Endothelial cell of umbilical vein (primary cell): Measurements from ENCODE around the gene FZD8. TPM values are rescaled to one million over a fixed set of nuclear protein-coding genes. Genes with fewer than 3 reads are reported as not detected.
"Not testable (repeated sequence)": the region's sequence is repeated elsewhere in the genome, so short reads cannot be mapped to it uniquely, and the experiment has no call there.

Experiments used
- BruUV-seq: library from RNA; stranded (reverse); fragments of 400-500 nt; replicated peaks from 2 replicates; lab custom pipeline; 2021; lab: Mats Ljungman, UMichigan
- CTCF ChIA-PET: fragments of 300-600, 350-600 bp; sonication (Branson Sonifier 250); formaldehyde crosslinking; loops from one replicate; lab custom pipeline; 2021; ENCODE audit warnings: antibody characterized with exemption, inconsistent platforms; lab: Charles Lee
- POLR2A ChIA-PET: fragments of 300-600, 350-600 bp; sonication (Branson Sonifier 250); formaldehyde crosslinking; loops from one replicate; lab custom pipeline; 2021; ENCODE audit warnings: antibody characterized with exemption, inconsistent platforms; lab: Charles Lee
- DNase-seq: peaks from one replicate; pipeline ENCODE4 v3.0.0-alpha.2; 2011; ENCODE audit warnings: low read depth, low spot score
- FAIRE-seq: peaks from 2 replicates; lab custom pipeline; 2011; peaks lifted over from hg19 to GRCh38; lab: Jason Lieb, UNC
- H2AFZ ChIP-seq: 2 replicates; pipeline ENCODE4 v1.6.0; 2012; ENCODE audit warnings: low read depth, low read length, control low read depth, inconsistent platforms
- H3K27ac ChIP-seq: 2 replicates; pipeline ENCODE4 v1.5.1; 2011; ENCODE audit warnings: low read depth, mild to moderate bottlenecking, control low read depth, low read length, moderate library complexity; ENCODE audit not compliant: insufficient read depth
- H3K27me3 ChIP-seq, 2 experiments: 2 replicates each; pipeline versions ENCODE4 v1.6.0 to v1.6.1; 2011; ENCODE audit warnings: low read length in 2 of 2, mixed read lengths in 1 of 2; ENCODE audit not compliant: control insufficient read depth in 2 of 2, insufficient read depth in 2 of 2
- H3K36me3 ChIP-seq, 2 experiments: 2 replicates in 1 of 2; 3 replicates in 1 of 2; pipeline ENCODE4 v1.5.1; 2011; ENCODE audit warnings: low read length in 2 of 2, mild to moderate bottlenecking in 1 of 2, moderate library complexity in 1 of 2; ENCODE audit not compliant: control insufficient read depth in 2 of 2, insufficient read depth in 2 of 2; ENCODE audit errors: extremely low read depth in 1 of 2
- H3K4me1 ChIP-seq: 3 replicates; pipeline ENCODE4 v1.5.1; 2011; ENCODE audit warnings: mild to moderate bottlenecking, low read length; ENCODE audit not compliant: control insufficient read depth, insufficient read depth; ENCODE audit errors: extremely low read depth
- H3K4me2 ChIP-seq: 2 replicates; pipeline ENCODE4 v1.6.1; 2011; ENCODE audit warnings: low read length, control low read depth, mixed read lengths; ENCODE audit not compliant: insufficient read depth
- H3K4me3 ChIP-seq, 3 experiments: fragments of 200-600 bp in 1 of 3; sonication (generic), shearing (Covaris generic) in 1 of 3; replicated peaks in 1 of 3; 2 replicates each; pipeline ENCODE4 v1.5.1; 2011 to 2016; ENCODE audit warnings: control low read depth in 3 of 3, low read length in 3 of 3, mild to moderate bottlenecking in 2 of 3, inconsistent platforms in 1 of 3, low read depth in 1 of 3, moderate library complexity in 1 of 3; ENCODE audit not compliant: insufficient read depth in 1 of 3
- H3K79me2 ChIP-seq: 2 replicates; pipeline ENCODE4 v1.6.0; 2012; ENCODE audit warnings: low read length, inconsistent platforms; ENCODE audit not compliant: control insufficient read depth, insufficient read depth
- H3K9ac ChIP-seq: replicated peaks from 2 replicates; pipeline ENCODE3; 2011; ENCODE audit warnings: low read length, control low read depth; ENCODE audit not compliant: insufficient read depth; ENCODE audit errors: extremely low read depth
- H3K9me1 ChIP-seq: replicated peaks from 3 replicates; pipeline ENCODE4 v1.6.0; 2011; ENCODE audit warnings: mild to moderate bottlenecking, low read length; ENCODE audit not compliant: control insufficient read depth, insufficient read depth; ENCODE audit errors: extremely low read depth
- H3K9me3 ChIP-seq: replicated peaks from 2 replicates; pipeline ENCODE4 v1.5.1; 2012; ENCODE audit warnings: low read length, inconsistent platforms; ENCODE audit not compliant: control insufficient read depth, insufficient read depth
- H4K20me1 ChIP-seq: replicated peaks from 2 replicates; pipeline ENCODE3; 2011; ENCODE audit warnings: mild to moderate bottlenecking, low read length; ENCODE audit not compliant: control insufficient read depth, insufficient read depth; ENCODE audit errors: extremely low read depth
- CTCF ChIP-seq, 2 donors: IDR thresholded peaks; 1 replicate in 1 of 2; 2 replicates in 1 of 2; pipeline ENCODE4 v1.5.1; 2011; ENCODE audit warnings: low read length in 2 of 2, mild to moderate bottlenecking in 2 of 2, moderate library complexity in 2 of 2, control low read depth in 1 of 2, inconsistent platforms in 1 of 2, low read depth in 1 of 2; ENCODE audit not compliant: insufficient read depth in 1 of 2; ENCODE audit errors: extremely low read depth in 1 of 2
- EZH2 ChIP-seq: IDR thresholded peaks from 2 replicates; pipeline ENCODE4 v1.6.1; 2012; ENCODE audit warnings: borderline replicate concordance, low read depth, mild to moderate bottlenecking, moderate library complexity, low read length, inconsistent platforms; ENCODE audit not compliant: severe bottlenecking
- FOS ChIP-seq: IDR thresholded peaks from 2 replicates; pipeline ENCODE4 v1.6.1; 2011; ENCODE audit warnings: mild to moderate bottlenecking, low read length, moderate library complexity, borderline replicate concordance; ENCODE audit not compliant: insufficient read depth
- GATA2 ChIP-seq: IDR thresholded peaks from 2 replicates; pipeline ENCODE4 v1.7.0; 2011; ENCODE audit warnings: low read depth, mild to moderate bottlenecking, moderate library complexity, mixed read lengths, low read length; ENCODE audit not compliant: insufficient read length, insufficient read depth
- JUN ChIP-seq: IDR thresholded peaks from 2 replicates; pipeline ENCODE4 v1.6.1; 2011; ENCODE audit warnings: borderline replicate concordance, low read depth; ENCODE audit not compliant: insufficient read length, insufficient read depth
- MAX ChIP-seq: IDR thresholded peaks from 2 replicates; pipeline ENCODE4 v1.6.1; 2011; ENCODE audit not compliant: insufficient read depth, insufficient read length
- MYC ChIP-seq: IDR thresholded peaks from one replicate; pipeline ENCODE4 v1.6.1; 2011; ENCODE audit warnings: mild to moderate bottlenecking, low read depth, low read length
- POLR2A ChIP-seq: IDR thresholded peaks from 2 replicates; pipeline ENCODE4 v1.6.1; 2012; ENCODE audit warnings: low read depth, mild to moderate bottlenecking, control low read depth, low read length
- POLR2AphosphoS5 ChIP-seq: IDR thresholded peaks from 2 replicates; pipeline ENCODE4 v1.6.1; 2012; ENCODE audit warnings: low read depth, mild to moderate bottlenecking, control low read depth, low read length, moderate library complexity; ENCODE audit not compliant: insufficient read depth
- dilution Hi-C: fragments of 300-500 bp; cut with MboI; formaldehyde crosslinking; loops from one replicate; pipeline ENCODE4 v1.15.0; 2019; ENCODE audit warnings: low sequenced_read_pairs; ENCODE audit not compliant: extremely low pct_ligation_motif_present
- intact Hi-C: fragments of 100-400 bp; cut with micrococcal nuclease; formaldehyde crosslinking; loops from one replicate; pipeline ENCODE4 v1.10.0; 2022
- polyA plus RNA-seq, 4 experiments: library from polyadenylated mRNA; depleted of rRNA in 3 of 4; stranded (reverse) in 3 of 4; unstranded in 1 of 4; fragments of >200 nt; gene quantifications; 2 replicates each; pipeline versions ENCODE4 v1.2.1 to v1.2.3, GENCODE V29; 2011 to 2012; ENCODE audit warnings: missing spikeins in 1 of 4
- total RNA-seq: library from RNA; stranded (reverse); gene quantifications from 2 replicates; pipeline ENCODE4 v1.2.3, GENCODE V29; 2021

The FZD8 gene
- total and polyA plus RNA-seq, 2 donors (not counting 3 experiments of a cell fraction or from before 2014, with no cell fraction given), result 6.2 to 11.1 TPM

GRCh38 chr10:35690534-35690933, 48.4 kb upstream of the FZD8 start:
- FAIRE-seq (no peak), DNase-seq (no peak)
- Histone ChIP-seq H3K36me3 (no peaks in the 10 kb centered on the region), H2AFZ (no peak overlapping the region), H3K4me1 (no peaks in the 10 kb centered on the region), H3K27ac (no peak overlapping the region), H3K9me1 (no peaks in the 10 kb centered on the region), H3K9me3 (no peaks in the 10 kb centered on the region), H4K20me1 (no peaks in the 10 kb centered on the region), H3K4me2 (no peak overlapping the region), H3K4me3 (no peak overlapping the region), H3K79me2 (no peaks in the 10 kb centered on the region), H3K27me3 (peaks cover 0 to 4% of the 10 kb centered on the region in 2 experiments), H3K9ac (no peak overlapping the region)
- BruUV-seq, result no TSS peak
- ChIA-PET POLR2A (no interaction called here), CTCF (interaction anchor here (1.2 kb wide), 1 partner anchor 226 kb away, joined by 4 read pairs; no protein-coding TSS in a partner anchor)
- dilution Hi-C loops (no loop called here), intact Hi-C loops (no loop called here)
- no peak for TF ChIP-seq POLR2AphosphoS5
- no peak for TF ChIP-seq FOS
- TF ChIP-seq MYC, result no peak
- no peak for TF ChIP-seq CTCF (IDR thresholded peaks at IDR 0.05; ENCODE audit: extremely low read depth in 1 of 2, insufficient read depth in 1 of 2, low read depth in 1 of 2, low read length in 2 of 2)
- no peak for TF ChIP-seq GATA2
- TF ChIP-seq MAX, result no peak
- no peak for TF ChIP-seq EZH2
- TF ChIP-seq JUN, result no peak
- TF ChIP-seq POLR2A, result no peak

GRCh38 chr10:35685858-35686257, 43.8 kb upstream of the FZD8 start:
- H3K9me1 ChIP-seq, dilution Hi-C loops, DNase-seq, H3K4me3 ChIP-seq, H3K27ac ChIP-seq, H2AFZ ChIP-seq, FAIRE-seq, BruUV-seq, intact Hi-C loops, H3K4me1 ChIP-seq, H3K9me3 ChIP-seq, H3K36me3 ChIP-seq, H3K4me2 ChIP-seq, H4K20me1 ChIP-seq, H3K9ac ChIP-seq, H3K79me2 ChIP-seq, POLR2A ChIA-PET, H3K27me3 ChIP-seq: not testable (repeated sequence)
- CTCF ChIA-PET, result interaction anchor here (0.6 to 1.4 kb wide), 2 partner anchors 25 to 1094 kb away, joined by 3 to 4 read pairs; no protein-coding TSS in a partner anchor
